HFFc6 (cell line): ENCODE results near the gene NMUR1. TPM values are rescaled to one million over a fixed set of nuclear protein-coding genes. Genes with fewer than 3 reads are reported as not detected.

Experiments used
- DNase-seq: peaks from one replicate; pipeline ENCODE4 v3.0.0-alpha.2; 2018
- H3K27ac Mint-ChIP-seq: 2 replicates; pipeline ENCODE4 v1.8.0; 2020; ENCODE audit warnings: mild to moderate bottlenecking, mixed read lengths
- H3K27me3 Mint-ChIP-seq: 2 replicates; pipeline ENCODE4 v1.8.0; 2021; ENCODE audit warnings: mild to moderate bottlenecking, moderate library complexity, mixed read lengths; ENCODE audit not compliant: insufficient read depth
- H3K36me3 Mint-ChIP-seq: 2 replicates; pipeline ENCODE4 v1.8.0; 2021; ENCODE audit warnings: low read depth, mixed read lengths
- H3K4me1 Mint-ChIP-seq: 2 replicates; pipeline ENCODE4 v1.8.0; 2020; ENCODE audit warnings: low read depth, mixed read lengths
- H3K4me3 Mint-ChIP-seq: 2 replicates; pipeline ENCODE4 v1.8.0; 2020; ENCODE audit warnings: mild to moderate bottlenecking, moderate library complexity, mixed read lengths
- H3K9me3 Mint-ChIP-seq: 2 replicates; pipeline ENCODE4 v1.8.0; 2020; ENCODE audit warnings: mild to moderate bottlenecking, mixed read lengths
- total RNA-seq, 6 experiments: library from RNA; stranded (reverse); fragmentation: NEBNext Ultra II Directional; extraction: Animal tissue kit (Norgen Biotek cat#: 25700); gene quantifications; 2 replicates in 1 of 6; 3 replicates in 5 of 6; pipeline ENCODE4 v1.2.3, GENCODE V29; 2021
- TF ChIP-seq, protein P1 (sequence below): fragments of 200-600 bp; sonication (generic); IDR thresholded peaks from 2 replicates; pipeline ENCODE4 v1.5.0; 2021; ENCODE audit warnings: antibody characterized with exemption, mild to moderate bottlenecking

NMUR1 gene
- total RNA-seq, 6 experiments from 2014 or later = not detected

DNA sequence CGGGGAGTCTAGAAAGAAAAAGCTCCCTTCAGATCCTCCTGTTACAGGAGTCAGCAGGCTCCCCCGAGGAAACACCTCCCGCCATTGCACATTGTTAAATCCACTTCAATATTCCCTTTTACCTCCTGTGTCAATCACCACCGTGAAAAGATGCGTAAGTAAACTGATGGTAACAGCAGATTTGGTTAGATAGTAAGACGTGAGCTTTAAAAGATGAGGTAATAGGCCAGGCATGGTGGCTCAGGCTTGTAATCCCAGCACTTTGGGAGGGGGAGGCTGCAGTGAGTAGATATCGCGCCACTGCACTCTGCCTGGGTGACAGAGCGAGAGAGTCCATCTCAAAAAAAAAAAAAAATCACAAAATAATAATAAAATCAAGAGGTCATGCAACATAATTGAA lies 50.8 kb downstream of the NMUR1 start:
- Mint-ChIP-seq H3K27me3 (peaks cover 7% of the 10 kb centered on the region; the same call in 1 of the 2 replicates), H3K27ac (no peak overlapping the region), H3K36me3 (no peaks in the 10 kb centered on the region), H3K9me3 (no peaks in the 10 kb centered on the region), H3K4me1 (no peaks in the 10 kb centered on the region), H3K4me3 (no peak overlapping the region)
- TF ChIP-seq, protein P1, sequence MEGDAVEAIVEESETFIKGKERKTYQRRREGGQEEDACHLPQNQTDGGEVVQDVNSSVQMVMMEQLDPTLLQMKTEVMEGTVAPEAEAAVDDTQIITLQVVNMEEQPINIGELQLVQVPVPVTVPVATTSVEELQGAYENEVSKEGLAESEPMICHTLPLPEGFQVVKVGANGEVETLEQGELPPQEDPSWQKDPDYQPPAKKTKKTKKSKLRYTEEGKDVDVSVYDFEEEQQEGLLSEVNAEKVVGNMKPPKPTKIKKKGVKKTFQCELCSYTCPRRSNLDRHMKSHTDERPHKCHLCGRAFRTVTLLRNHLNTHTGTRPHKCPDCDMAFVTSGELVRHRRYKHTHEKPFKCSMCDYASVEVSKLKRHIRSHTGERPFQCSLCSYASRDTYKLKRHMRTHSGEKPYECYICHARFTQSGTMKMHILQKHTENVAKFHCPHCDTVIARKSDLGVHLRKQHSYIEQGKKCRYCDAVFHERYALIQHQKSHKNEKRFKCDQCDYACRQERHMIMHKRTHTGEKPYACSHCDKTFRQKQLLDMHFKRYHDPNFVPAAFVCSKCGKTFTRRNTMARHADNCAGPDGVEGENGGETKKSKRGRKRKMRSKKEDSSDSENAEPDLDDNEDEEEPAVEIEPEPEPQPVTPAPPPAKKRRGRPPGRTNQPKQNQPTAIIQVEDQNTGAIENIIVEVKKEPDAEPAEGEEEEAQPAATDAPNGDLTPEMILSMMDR = no peak
- DNase-seq = no peak

GRCh38 chr2:231476920-231477319 lies 53.3 kb downstream of the NMUR1 start:
- no peak overlapping the region for H3K27ac Mint-ChIP-seq
- peaks cover 7% of the 10 kb centered on the region; the same call in 1 of the 2 replicates for H3K27me3 Mint-ChIP-seq
- no peaks in the 10 kb centered on the region for H3K9me3 Mint-ChIP-seq
- TF ChIP-seq, protein P1 = no peak
- no peak overlapping the region for H3K4me3 Mint-ChIP-seq
- no peaks in the 10 kb centered on the region for H3K4me1 Mint-ChIP-seq
- no peak for DNase-seq
- no peaks in the 10 kb centered on the region for H3K36me3 Mint-ChIP-seq

DNA sequence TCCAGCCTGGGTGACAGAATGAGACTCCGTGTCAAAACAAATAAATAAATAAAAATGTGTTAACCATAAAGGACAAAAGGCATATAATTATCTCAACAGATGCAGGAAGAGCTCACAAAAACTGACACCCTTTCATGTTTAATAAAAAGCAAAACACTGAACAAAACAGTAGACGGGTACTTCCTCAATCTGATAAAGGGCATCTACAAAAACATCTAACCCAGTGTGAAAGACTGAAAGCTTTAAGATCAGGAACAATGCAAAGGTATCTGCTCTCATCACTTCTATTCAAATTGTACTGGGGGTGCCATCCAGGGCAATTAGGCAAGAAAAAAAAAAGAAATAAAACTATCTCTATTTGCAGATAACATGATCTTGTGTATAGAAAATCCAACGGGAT lies 54.3 kb downstream of the NMUR1 start:
- TF ChIP-seq, protein P1 = no peak

More for the DNA sequence above, 54.3 kb downstream of the NMUR1 start:
- H3K4me1 Mint-ChIP-seq = no peaks in the 10 kb centered on the region
- DNase-seq = no peak
- no peaks in the 10 kb centered on the region for H3K9me3 Mint-ChIP-seq
- H3K36me3 Mint-ChIP-seq = no peaks in the 10 kb centered on the region
- H3K4me3 Mint-ChIP-seq = no peak overlapping the region
- H3K27me3 Mint-ChIP-seq = peaks cover 7% of the 10 kb centered on the region; the same call in 1 of the 2 replicates
- no peak overlapping the region for H3K27ac Mint-ChIP-seq

Other genes with a start within 250 kb of the NMUR1 start
- under 1 TPM in 5 of 6 experiments, not detected in 1; 0.09 to 0.15 (median 0.11) TPM for gene B3GNT7, start 134.7 kb downstream of the NMUR1 start, total RNA-seq
- gene NCL, start 66.0 kb downstream of the NMUR1 start, total RNA-seq = 100 to 1,000 TPM; 503 to 649 (median 589) TPM
- not detected for gene TEX44, start 62.4 kb upstream of the NMUR1 start, total RNA-seq
- 100 to 1,000 TPM; 467 to 853 (median 787) TPM for gene PTMA, start 178.1 kb upstream of the NMUR1 start, total RNA-seq